Tibial nerve (tissue), 4 donors: Measurements from ENCODE around the gene SIGLECL1. TPM values are rescaled to one million over a fixed set of nuclear protein-coding genes. Genes with fewer than 3 reads are reported as not detected.

Experiments used
- DNase-seq, 2 donors: peaks; one replicate each; pipeline ENCODE4 v3.0.0-alpha.2; 2019; ENCODE audit warnings: low spot score in 2 of 2
- H3K27ac ChIP-seq, 4 donors: fragments of 200-600 bp; sonication (generic) in 3 of 4; one replicate each; pipeline ENCODE4 v1.5.1; 2017 to 2019; ENCODE audit warnings: mild to moderate bottlenecking in 1 of 4
- H3K27me3 ChIP-seq, 2 donors: fragments of 200-600 bp; sonication (generic) in 1 of 2; one replicate each; pipeline versions ENCODE4 v1.5.1 to v1.6.0; 2017 to 2019
- H3K36me3 ChIP-seq, 3 donors: fragments of 200-600 bp; sonication (generic); one replicate each; pipeline ENCODE4 v1.5.1; 2018 to 2019
- H3K4me1 ChIP-seq, 4 donors: fragments of 200-600 bp; sonication (generic) in 3 of 4; one replicate each; pipeline ENCODE4 v1.5.1; 2017 to 2019
- H3K4me3 ChIP-seq, 4 donors: fragments of 200-600 bp; sonication (generic) in 3 of 4; one replicate each; pipeline ENCODE4 v1.5.1; 2017 to 2019; ENCODE audit warnings: mild to moderate bottlenecking in 1 of 4, moderate library complexity in 1 of 4
- H3K9me3 ChIP-seq, 4 donors: fragments of 200-600 bp; sonication (generic) in 3 of 4; one replicate each; pipeline ENCODE4 v1.5.1; 2017 to 2019
- EP300 ChIP-seq, 2 donors: sonication (generic); formaldehyde crosslinking; IDR thresholded peaks; one replicate each; pipeline ENCODE4 v1.6.1; 2017; ENCODE audit warnings: antibody characterized with exemption in 2 of 2, mild to moderate bottlenecking in 1 of 2
- POLR2A ChIP-seq, 2 donors: fragments of 450-650 bp; IDR thresholded peaks; one replicate each; pipeline ENCODE4 v1.6.1; 2017; ENCODE audit warnings: antibody characterized with exemption in 2 of 2, mild to moderate bottlenecking in 2 of 2, moderate library complexity in 2 of 2
- WGBS, 2 donors: methylation state at CpG; one replicate each; pipeline ENCODE4 v1.1.5; 2018; 5-methylcytosine and 5-hydroxymethylcytosine counted together
- total RNA-seq, 4 donors: library from RNA; depleted of rRNA; stranded (reverse); fragments of >200 nt; gene quantifications; one replicate each; pipeline ENCODE4 v1.1.0, GENCODE V29; 2016
- TF ChIP-seq, protein P1 (sequence below), 5 experiments: fragments of 200-600 bp in 3 of 5; fragments of 450-650 bp in 2 of 5; sonication (generic) in 3 of 5; IDR thresholded peaks; one replicate each; pipeline ENCODE4 v1.5.1; 2016 to 2019; ENCODE audit warnings: antibody characterized with exemption in 5 of 5, mild to moderate bottlenecking in 3 of 5, moderate library complexity in 2 of 5

Gene SIGLECL1
- total RNA-seq, 4 donors from 2014 or later: not detected

GRCh38 chr19:51272183-51272810 lies 21.4 kb downstream of the SIGLECL1 start:
- Histone ChIP-seq H3K36me3 (no peaks in the 10 kb centered on the region), H3K4me1 (no peaks in the 10 kb centered on the region), H3K27ac (no peak overlapping the region), H3K4me3 (no peak overlapping the region), H3K27me3 (no peaks in the 10 kb centered on the region), H3K9me3 (no peaks in the 10 kb centered on the region)
- TF ChIP-seq, protein P1, sequence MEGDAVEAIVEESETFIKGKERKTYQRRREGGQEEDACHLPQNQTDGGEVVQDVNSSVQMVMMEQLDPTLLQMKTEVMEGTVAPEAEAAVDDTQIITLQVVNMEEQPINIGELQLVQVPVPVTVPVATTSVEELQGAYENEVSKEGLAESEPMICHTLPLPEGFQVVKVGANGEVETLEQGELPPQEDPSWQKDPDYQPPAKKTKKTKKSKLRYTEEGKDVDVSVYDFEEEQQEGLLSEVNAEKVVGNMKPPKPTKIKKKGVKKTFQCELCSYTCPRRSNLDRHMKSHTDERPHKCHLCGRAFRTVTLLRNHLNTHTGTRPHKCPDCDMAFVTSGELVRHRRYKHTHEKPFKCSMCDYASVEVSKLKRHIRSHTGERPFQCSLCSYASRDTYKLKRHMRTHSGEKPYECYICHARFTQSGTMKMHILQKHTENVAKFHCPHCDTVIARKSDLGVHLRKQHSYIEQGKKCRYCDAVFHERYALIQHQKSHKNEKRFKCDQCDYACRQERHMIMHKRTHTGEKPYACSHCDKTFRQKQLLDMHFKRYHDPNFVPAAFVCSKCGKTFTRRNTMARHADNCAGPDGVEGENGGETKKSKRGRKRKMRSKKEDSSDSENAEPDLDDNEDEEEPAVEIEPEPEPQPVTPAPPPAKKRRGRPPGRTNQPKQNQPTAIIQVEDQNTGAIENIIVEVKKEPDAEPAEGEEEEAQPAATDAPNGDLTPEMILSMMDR (IDR thresholded peaks at IDR 0.05): no peak
- TF ChIP-seq EP300 (IDR thresholded peaks at IDR 0.05) (no peak), POLR2A (IDR thresholded peaks at IDR 0.05) (no peak)
- DNase-seq: no peak
- WGBS, 2 donors: 65 to 71% methylated on average over 6 of the region's 6 CpGs

- H3K27ac ChIP-seq: no peak overlapping the region
- no peaks in the 10 kb centered on the region for H3K27me3 ChIP-seq
- TF ChIP-seq EP300 (IDR thresholded peaks at IDR 0.05): no peak
- TF ChIP-seq POLR2A (IDR thresholded peaks at IDR 0.05): no peak
- TF ChIP-seq, protein P1 (IDR thresholded peaks at IDR 0.05): no peak
- no peak for DNase-seq
- no peaks in the 10 kb centered on the region for H3K4me1 ChIP-seq
- no peaks in the 10 kb centered on the region for H3K36me3 ChIP-seq
- no peaks in the 10 kb centered on the region for H3K9me3 ChIP-seq
- no peak overlapping the region for H3K4me3 ChIP-seq
- WGBS, 2 donors: 76 to 85% methylated on average over 8 of the region's 8 CpGs
Observed at GRCh38 chr19:51274049-51274770, 23.3 kb downstream of the SIGLECL1 start.

DNA sequence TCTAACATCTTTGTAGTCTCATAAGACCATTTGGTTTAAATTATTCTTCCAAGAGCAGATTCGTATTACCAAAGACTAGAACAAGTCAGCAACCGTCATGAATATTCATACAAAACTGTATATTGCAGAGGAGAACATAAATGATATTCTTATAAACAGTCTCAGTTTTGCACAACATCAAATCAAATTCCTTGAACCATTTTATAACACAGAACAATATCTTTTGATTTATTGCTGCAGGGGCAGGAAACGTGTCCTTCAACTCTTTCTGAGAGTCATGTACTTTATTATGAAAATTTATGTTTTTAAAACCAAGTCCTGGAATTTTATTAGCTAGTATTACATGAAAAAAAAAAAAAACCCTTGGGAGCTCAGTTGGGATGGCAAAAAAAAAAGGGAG lies 26.2 kb downstream of the SIGLECL1 start:
- H3K36me3 ChIP-seq: no peaks in the 10 kb centered on the region
- H3K4me1 ChIP-seq: no peaks in the 10 kb centered on the region
- no peak for DNase-seq
- 56 to 60% methylated on average over 3 of the region's 3 CpGs for WGBS, 2 donors
- H3K4me3 ChIP-seq: no peak overlapping the region
- H3K27me3 ChIP-seq: no peaks in the 10 kb centered on the region
- H3K9me3 ChIP-seq: no peaks in the 10 kb centered on the region
- H3K27ac ChIP-seq: no peak overlapping the region
- TF ChIP-seq POLR2A (IDR thresholded peaks at IDR 0.05): no peak

DNA sequence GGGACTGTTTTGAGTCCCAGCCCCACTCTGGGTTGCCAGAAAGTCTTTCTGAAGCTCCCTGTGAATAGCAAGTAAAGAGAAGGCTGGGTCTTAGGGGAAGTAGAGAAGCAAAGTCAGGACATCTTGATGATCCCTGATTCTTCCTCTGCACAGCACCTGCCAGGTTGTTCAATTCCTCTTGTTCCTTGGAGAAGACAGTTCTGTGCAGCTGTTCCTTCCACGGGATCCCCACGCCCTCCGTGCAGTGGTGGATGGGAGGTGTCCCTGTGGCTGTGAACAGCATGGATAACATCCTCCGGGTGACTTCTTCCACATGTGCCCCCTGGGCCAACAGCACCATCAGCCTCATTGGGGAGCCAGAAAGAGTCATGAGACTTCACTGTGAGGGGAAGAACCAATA lies 31.5 kb downstream of the SIGLECL1 start:
- Histone ChIP-seq H3K4me3 (no peak overlapping the region), H3K36me3 (no peaks in the 10 kb centered on the region), H3K27me3 (no peaks in the 10 kb centered on the region), H3K4me1 (no peaks in the 10 kb centered on the region), H3K9me3 (peaks cover 0 to 18% (median 2%) of the 10 kb centered on the region in 4 donors), H3K27ac (no peak overlapping the region)
- WGBS, 2 donors: 73 to 91% methylated on average over 4 of the region's 4 CpGs
- no peak for DNase-seq
- TF ChIP-seq POLR2A (IDR thresholded peaks at IDR 0.05): no peak
- TF ChIP-seq, protein P1 (IDR thresholded peaks at IDR 0.05): no peak
- TF ChIP-seq EP300 (IDR thresholded peaks at IDR 0.05): no peak

GRCh38 chr19:51285682-51286081 lies 34.8 kb downstream of the SIGLECL1 start:
- Histone ChIP-seq H3K27ac (no peak overlapping the region), H3K9me3 (peaks cover 0 to 27% (median 2%) of the 10 kb centered on the region in 4 donors), H3K36me3 (no peaks in the 10 kb centered on the region), H3K27me3 (no peaks in the 10 kb centered on the region), H3K4me3 (no peak overlapping the region), H3K4me1 (no peaks in the 10 kb centered on the region)
- DNase-seq: no peak
- TF ChIP-seq POLR2A (IDR thresholded peaks at IDR 0.05) (no peak), EP300 (IDR thresholded peaks at IDR 0.05) (no peak)
- TF ChIP-seq, protein P1 (IDR thresholded peaks at IDR 0.05): no peak
- 82 to 83% methylated on average over 3 of the region's 3 CpGs for WGBS, 2 donors
